GM19035 (cell line): ENCODE results near the gene CPXM2.

Experiments
- ATAC-seq: cut with Tn5 transposase; IDR thresholded peaks from one replicate; pipeline ENCODE4 v1.9.1; 2021; ENCODE audit not compliant: unreplicated experiment

The CPXM2 gene

DNA sequence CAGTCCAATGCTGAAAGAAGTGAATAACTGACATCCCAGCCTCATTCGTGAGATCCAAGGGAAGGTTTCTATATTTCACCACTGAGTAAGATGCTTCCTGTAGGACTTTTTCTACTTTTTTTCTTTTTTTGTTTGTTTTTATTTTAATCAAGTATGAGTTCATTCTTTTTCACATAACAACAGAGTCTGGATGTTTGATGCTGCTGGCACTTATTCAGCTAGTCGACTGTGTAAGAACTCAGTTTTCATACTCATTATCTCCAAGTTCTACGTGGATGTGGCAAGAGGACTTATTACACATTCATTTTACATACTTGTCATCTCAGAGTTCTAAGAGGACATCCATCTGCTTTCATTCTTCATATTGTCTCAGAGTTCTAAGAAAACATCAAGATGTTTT lies 86.9 kb downstream of the CPXM2 start:
- no peak for ATAC-seq

DNA sequence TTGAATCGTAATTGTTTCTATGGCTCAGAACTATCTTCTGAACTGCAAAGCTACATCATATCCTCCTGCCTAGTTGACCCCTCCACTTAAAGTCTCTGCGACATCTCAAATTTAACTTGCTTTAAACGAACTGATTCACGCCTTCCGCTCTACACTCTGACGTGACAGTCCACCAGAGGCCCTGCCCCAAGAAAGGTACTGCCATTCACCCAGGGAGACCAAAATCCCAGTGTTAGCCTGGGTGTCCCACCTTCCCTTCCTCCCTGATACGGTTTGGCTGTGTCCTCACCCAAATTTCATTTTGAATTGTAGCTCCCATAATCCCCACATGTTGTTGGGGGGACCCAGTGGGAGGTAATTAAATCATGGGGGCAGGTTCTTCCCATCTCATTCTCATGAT lies 90.8 kb downstream of the CPXM2 start:
- ATAC-seq = no peak

DNA sequence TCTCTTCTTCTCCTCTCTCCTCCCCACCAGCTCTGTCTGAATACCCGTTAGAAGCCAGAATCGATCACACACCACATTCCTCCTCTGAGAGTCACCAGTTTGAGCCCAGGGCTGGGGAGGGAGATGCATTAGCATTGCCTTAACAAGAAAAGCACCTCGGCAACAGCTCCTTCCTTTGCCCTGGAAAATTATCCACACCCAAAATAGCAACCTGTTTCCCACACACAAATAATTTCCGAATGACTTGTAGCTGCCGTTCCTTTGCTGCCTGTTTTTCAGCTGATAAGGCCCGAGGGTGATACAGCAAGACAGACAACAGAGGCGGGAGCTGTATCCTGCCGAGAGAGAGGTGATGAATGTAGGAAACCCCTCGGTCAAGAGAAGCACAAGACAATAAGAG lies 91.3 kb downstream of the CPXM2 start:
- no peak for ATAC-seq

- ATAC-seq = no peak
These were observed 92.8 kb downstream of the CPXM2 start for GRCh38 chr10:123798856-123799255.

- ATAC-seq = no peak
These were observed 93.8 kb downstream of the CPXM2 start for GRCh38 chr10:123797813-123798212.

DNA sequence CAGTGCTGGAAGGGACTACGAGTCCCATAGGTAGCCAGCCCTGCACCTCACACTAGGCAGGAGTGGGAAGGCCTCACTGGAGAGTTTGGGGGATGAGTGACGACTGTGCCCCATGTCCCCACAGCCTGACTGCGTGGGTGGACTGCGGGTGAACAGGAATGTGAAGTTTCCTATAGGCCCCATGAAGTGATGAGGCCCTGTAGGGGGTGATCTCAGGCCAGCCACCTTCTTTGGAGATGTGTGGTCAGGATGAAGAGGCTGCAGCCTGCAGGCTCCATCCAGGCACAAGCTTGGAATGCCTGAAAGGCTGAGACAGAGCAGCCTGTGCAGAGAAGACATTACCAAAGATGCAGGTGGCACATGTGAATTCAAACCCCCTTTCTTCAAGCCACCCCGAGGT lies 94.9 kb downstream of the CPXM2 start:
- no peak for ATAC-seq

- ATAC-seq = no peak
These were observed 95.6 kb downstream of the CPXM2 start for GRCh38 chr10:123795846-123796590.

GRCh38 chr10:123795196-123795780 lies 96.3 kb downstream of the CPXM2 start:
- ATAC-seq = no peak

DNA sequence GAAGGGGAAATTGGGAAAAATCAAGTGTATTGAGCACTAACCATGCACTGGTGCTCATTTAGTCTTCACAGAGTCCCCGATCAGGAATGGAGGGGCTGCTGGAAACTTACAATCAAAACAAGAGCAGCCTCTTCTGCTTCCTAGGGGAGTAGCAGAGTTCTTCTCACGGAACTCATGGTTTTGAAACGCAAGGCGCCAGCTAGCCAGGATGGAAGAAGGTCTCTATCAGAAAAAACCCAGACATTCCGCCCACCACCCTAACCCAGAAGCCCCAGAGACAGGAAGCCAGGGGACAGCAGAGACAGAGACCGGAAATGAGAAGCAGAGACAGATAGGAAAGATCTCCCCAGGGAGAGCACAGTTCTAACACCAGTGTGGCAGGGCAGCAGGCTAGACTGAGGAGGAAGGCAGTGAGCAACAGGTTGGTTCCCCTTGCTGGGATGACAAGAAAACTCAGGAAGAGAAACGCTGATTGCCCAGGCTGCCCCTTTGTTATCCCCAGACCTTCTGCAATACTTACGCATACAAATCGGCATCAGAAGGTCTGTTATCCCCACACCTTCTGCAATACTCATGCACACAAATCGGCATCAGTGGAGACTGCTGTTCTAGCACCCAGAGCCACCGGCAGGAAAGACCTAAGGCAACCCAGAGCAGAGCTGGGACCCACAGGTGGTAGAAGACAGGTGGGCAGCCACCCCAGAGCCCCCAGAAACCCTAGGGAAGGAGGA lies 99.2 kb downstream of the CPXM2 start:
- no peak for ATAC-seq

GRCh38 chr10:123790132-123790885 lies 101.3 kb downstream of the CPXM2 start:
- no peak for ATAC-seq

DNA sequence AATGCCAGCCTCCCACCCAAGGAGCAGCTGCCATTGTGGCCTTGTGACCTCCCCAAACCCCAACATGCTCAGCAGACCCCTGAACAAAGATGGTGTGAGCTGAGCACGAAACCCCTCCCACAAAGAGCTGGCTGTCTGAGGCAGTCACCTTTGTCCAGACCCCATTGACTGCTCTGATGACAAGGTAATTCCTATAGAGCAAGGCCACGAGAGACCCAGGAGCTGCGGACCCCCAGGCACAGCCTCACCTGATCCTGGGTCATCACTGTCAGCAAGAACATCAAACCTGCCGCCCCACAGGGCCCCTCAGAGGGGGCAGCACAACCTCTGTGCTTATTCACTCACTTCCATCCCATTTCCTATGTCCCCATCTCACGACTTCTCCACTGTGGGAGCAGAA lies 102.6 kb downstream of the CPXM2 start:
- no peak for ATAC-seq

- ATAC-seq = no peak
These were observed 104.0 kb downstream of the CPXM2 start for GRCh38 chr10:123787566-123787965.

- no peak for ATAC-seq
These were observed 104.7 kb downstream of the CPXM2 start for GRCh38 chr10:123786896-123787295.

GRCh38 chr10:123786306-123786705 lies 105.3 kb downstream of the CPXM2 start:
- ATAC-seq = no peak

DNA sequence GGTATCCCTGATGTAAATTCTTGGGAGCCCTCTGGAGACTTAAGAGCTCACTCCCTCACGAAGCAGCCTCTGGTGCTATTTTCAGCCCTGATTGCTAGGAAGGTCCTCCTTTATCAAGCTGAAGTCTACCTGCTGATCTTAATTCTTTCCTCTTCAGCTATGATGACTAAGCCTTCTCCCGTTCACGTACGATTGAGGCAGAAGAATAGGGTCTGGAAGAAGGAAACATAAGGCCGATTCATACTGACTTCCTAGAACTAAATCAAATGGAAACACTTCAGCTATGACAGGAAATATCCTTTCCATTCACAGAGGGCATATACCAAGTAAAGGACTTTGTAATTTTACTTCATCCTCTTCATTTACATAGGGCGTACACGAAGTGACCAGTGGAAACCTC lies 107.0 kb downstream of the CPXM2 start:
- ATAC-seq = no peak

DNA sequence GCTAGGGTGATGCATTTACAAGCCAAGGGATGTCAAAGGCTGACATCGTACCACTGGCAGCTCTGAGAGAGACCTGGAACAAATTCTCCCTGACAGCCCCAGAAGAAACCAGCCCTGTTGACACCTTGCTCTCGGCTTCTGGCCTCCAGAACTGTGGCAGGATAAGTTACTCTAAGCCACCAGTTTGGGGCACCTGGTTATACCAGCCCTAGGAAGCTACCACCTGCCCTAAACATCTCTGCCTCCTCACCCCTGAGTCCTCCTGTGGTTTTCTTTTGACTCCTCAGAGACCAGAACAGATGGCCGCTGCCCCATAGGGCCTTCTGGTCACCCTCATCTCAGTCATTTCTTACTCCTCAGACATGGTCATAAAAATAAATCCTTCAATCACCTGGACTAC lies 107.4 kb downstream of the CPXM2 start:
- ATAC-seq = no peak

GRCh38 chr10:123783296-123783695 lies 108.3 kb downstream of the CPXM2 start:
- ATAC-seq = no peak

GRCh38 chr10:123782549-123782948 lies 109.1 kb downstream of the CPXM2 start:
- ATAC-seq = no peak

GRCh38 chr10:123781956-123782500 lies 109.6 kb downstream of the CPXM2 start:
- ATAC-seq = no peak

GRCh38 chr10:123781324-123781900 lies 110.2 kb downstream of the CPXM2 start:
- ATAC-seq = no peak
